GM12873 (cell line): Measurements from ENCODE around the gene ACAD11.

Source experiments
- TF ChIP-seq, protein P1 (sequence below): IDR thresholded peaks from 2 replicates; pipeline ENCODE4 v1.5.1; 2012; ENCODE audit warnings: low read depth, mild to moderate bottlenecking, moderate library complexity, low read length, control low read depth; ENCODE audit not compliant: insufficient read depth; ENCODE audit errors: missing control alignments

The ACAD11 gene

DNA sequence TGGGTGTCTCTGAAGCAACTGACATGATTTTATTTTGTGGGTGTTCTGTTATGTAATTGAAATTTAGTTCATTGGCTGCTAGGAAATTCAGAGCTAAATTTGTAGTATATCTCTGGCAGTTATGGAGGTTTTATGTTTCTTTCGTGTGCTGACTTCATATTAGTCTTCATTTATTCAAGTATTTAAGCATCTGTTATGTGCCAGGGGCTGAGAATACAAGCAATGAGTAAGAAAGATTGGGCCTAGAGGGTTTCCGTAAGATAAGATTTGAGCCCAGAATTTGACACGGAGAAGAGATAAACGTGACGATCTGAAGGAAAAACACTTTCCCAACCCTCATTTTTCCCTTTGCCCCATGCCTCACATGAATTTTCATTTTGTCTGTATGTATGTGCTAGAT is 137.7 kb downstream of the ACAD11 start:
- TF ChIP-seq, protein P1, sequence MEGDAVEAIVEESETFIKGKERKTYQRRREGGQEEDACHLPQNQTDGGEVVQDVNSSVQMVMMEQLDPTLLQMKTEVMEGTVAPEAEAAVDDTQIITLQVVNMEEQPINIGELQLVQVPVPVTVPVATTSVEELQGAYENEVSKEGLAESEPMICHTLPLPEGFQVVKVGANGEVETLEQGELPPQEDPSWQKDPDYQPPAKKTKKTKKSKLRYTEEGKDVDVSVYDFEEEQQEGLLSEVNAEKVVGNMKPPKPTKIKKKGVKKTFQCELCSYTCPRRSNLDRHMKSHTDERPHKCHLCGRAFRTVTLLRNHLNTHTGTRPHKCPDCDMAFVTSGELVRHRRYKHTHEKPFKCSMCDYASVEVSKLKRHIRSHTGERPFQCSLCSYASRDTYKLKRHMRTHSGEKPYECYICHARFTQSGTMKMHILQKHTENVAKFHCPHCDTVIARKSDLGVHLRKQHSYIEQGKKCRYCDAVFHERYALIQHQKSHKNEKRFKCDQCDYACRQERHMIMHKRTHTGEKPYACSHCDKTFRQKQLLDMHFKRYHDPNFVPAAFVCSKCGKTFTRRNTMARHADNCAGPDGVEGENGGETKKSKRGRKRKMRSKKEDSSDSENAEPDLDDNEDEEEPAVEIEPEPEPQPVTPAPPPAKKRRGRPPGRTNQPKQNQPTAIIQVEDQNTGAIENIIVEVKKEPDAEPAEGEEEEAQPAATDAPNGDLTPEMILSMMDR: no peak

- TF ChIP-seq, protein P1: no peak
These were observed 139.7 kb downstream of the ACAD11 start for GRCh38 chr3:132519914-132520313.

GRCh38 chr3:132517311-132517710 is 142.3 kb downstream of the ACAD11 start:
- TF ChIP-seq, protein P1: no peak

- TF ChIP-seq, protein P1: no peak
These were observed 146.6 kb downstream of the ACAD11 start for GRCh38 chr3:132513057-132513456.

DNA sequence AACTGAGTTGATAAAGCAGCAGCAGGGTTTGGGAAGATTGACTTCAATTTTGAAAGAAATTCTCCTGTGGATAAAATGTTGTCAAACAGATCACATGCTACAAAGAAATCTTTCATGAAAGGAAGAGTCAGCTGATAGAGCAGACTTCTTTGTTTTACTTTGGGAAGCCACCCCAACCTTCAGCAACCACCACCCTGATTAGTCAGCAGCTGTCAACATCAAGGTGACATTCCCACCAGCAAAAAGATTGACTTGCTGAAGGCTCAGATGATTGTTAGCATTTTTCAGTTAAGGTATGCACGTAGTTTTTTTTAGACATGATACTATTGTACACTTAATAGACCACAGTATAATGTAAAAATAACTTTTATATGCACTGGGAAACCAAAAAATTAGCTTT is 150.1 kb downstream of the ACAD11 start:
- TF ChIP-seq, protein P1: no peak

- TF ChIP-seq, protein P1: no peak
These were observed 150.5 kb downstream of the ACAD11 start for GRCh38 chr3:132509096-132509495.
